Panc1 (cell line): Measurements from ENCODE around the gene ANXA8L1. TPM values are rescaled to one million over a fixed set of nuclear protein-coding genes. Genes with fewer than 3 reads are reported as not detected.

ENCODE experiments used
- total RNA-seq: library from RNA; stranded (reverse); gene quantifications from one replicate; pipeline ENCODE4 v1.2.1, GENCODE V29; 2021; ENCODE audit not compliant: unreplicated experiment

The ANXA8L1 gene
- total RNA-seq, 1 experiment from 2014 or later: 0.26 TPM

Other genes with a start within 250 kb of the ANXA8L1 start
- gene ANTXRL, start 88.8 kb upstream of the ANXA8L1 start, total RNA-seq: not detected
- gene NPY4R, start 90.2 kb downstream of the ANXA8L1 start, total RNA-seq: 2.2 TPM
- gene GPRIN2, start 180.9 kb downstream of the ANXA8L1 start, total RNA-seq: 12.9 TPM
- gene SYT15, start 203.4 kb downstream of the ANXA8L1 start, total RNA-seq: 0.28 TPM